ENCODE measurements around the gene MRPL3. TPM values are rescaled to one million over a fixed set of nuclear protein-coding genes. Genes with fewer than 3 reads are reported as not detected.

Gene MRPL3
- 10 to 100 TPM; 50.7 to 73.4 (median 57.4) TPM for total RNA-seq

- peak within 1 kb of the TSS; percentile 81 to 93 (median 90) for H3K4me3 ChIP-seq
- H3K27ac ChIP-seq (replicated peaks in 1 of 4) = peak within 1 kb of the TSS; percentile 70 to 85 (median 78)
- peaks cover 16 to 32% (median 23%) of the 10 kb centered on the region in 4 donors for H3K36me3 ChIP-seq
- peaks cover 7 to 31% (median 28%) of the 10 kb centered on the region in 4 donors for H3K4me1 ChIP-seq
- 4% methylated on average over 25 of the region's 47 CpGs for WGBS
- no peak for TF ChIP-seq CTCF (IDR thresholded peaks at IDR 0.05)
- TF ChIP-seq EP300 (IDR thresholded peaks at IDR 0.05) = no peak
- TF ChIP-seq POLR2A (IDR thresholded peaks at IDR 0.05; ENCODE audit: low read depth) = peak; percentile 5
- TF ChIP-seq POLR2AphosphoS5 (IDR thresholded peaks at IDR 0.05) = peak; percentile 77 to 83
- H3K27me3 ChIP-seq = no peaks in the 10 kb centered on the region
- DNase-seq (ENCODE audit: extremely low spot score) = peak; percentile 94
- peaks cover 0 to 3% (median 0%) of the 10 kb centered on the region in 4 donors for H3K9me3 ChIP-seq
- intact Hi-C loops (cut with DNase I) = loop anchor here (5.0 kb wide), 1 partner anchor 120 kb away; the partner anchor contains the start of gene NUDT16
Measured at GRCh38 chr3:131502530-131503319, at the start of gene MRPL3. Gene MRPL3 (minus strand): TSS chr3:131502971. CDS start chr3:131502821, 150 bp downstream.

DNA sequence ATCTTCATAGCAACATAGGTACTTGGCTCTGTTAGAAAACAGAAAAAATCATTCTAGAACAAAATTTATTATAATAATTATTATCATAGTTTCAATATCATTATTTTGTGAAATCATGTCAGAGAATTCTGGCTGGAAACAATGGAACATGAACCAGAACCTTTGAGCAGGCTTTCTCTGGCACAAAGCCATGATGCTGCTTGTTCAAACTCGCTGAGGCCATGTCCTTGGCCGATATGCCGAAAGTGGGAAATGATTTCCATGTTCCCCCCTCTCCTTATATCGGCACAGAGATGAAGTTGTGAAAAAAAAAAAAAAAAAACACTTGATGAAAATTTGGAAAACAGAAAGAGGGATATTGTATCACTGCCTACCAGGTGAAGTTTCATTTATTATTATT is 49.0 kb upstream of the MRPL3 start:
- no peak for TF ChIP-seq POLR2A (IDR thresholded peaks at IDR 0.05; ENCODE audit: low read depth)
- TF ChIP-seq POLR2AphosphoS5 (IDR thresholded peaks at IDR 0.05) = no peak
- TF ChIP-seq EP300 (IDR thresholded peaks at IDR 0.05) = no peak
- no peak for TF ChIP-seq CTCF (IDR thresholded peaks at IDR 0.05)
- intact Hi-C loops (cut with DNase I) = no loop called here
- H3K4me3 ChIP-seq = no peak overlapping the region
- no peaks in the 10 kb centered on the region for H3K27me3 ChIP-seq
- DNase-seq (ENCODE audit: extremely low spot score) = no peak
- WGBS = 76% methylated on average over 4 of the region's 4 CpGs
- H3K36me3 ChIP-seq = no peaks in the 10 kb centered on the region
- no peaks in the 10 kb centered on the region for H3K9me3 ChIP-seq
- no peaks in the 10 kb centered on the region for H3K4me1 ChIP-seq
- H3K27ac ChIP-seq (replicated peaks in 1 of 4) = no peak overlapping the region

- no peaks in the 10 kb centered on the region for H3K9me3 ChIP-seq
- no peak for DNase-seq (ENCODE audit: extremely low spot score)
- H3K4me1 ChIP-seq = no peaks in the 10 kb centered on the region
- H3K36me3 ChIP-seq = no peaks in the 10 kb centered on the region
- no peak for TF ChIP-seq POLR2AphosphoS5 (IDR thresholded peaks at IDR 0.05)
- TF ChIP-seq CTCF (IDR thresholded peaks at IDR 0.05) = no peak
- no peak for TF ChIP-seq EP300 (IDR thresholded peaks at IDR 0.05)
- no peak for TF ChIP-seq POLR2A (IDR thresholded peaks at IDR 0.05; ENCODE audit: low read depth)
- intact Hi-C loops (cut with DNase I) = no loop called here
- H3K27me3 ChIP-seq = no peaks in the 10 kb centered on the region
- WGBS = 80% methylated on average over 4 of the region's 4 CpGs
- no peak overlapping the region for H3K4me3 ChIP-seq
- no peak overlapping the region for H3K27ac ChIP-seq (replicated peaks in 1 of 4)
Measured at GRCh38 chr3:131550562-131551465, 48.0 kb upstream of the MRPL3 start.

GRCh38 chr3:131549340-131549739 is 46.6 kb upstream of the MRPL3 start:
- WGBS = 93% methylated on average over 1 of the region's 1 CpG
- DNase-seq (ENCODE audit: extremely low spot score) = no peak
- Histone ChIP-seq H3K9me3 (no peaks in the 10 kb centered on the region), H3K27ac (replicated peaks in 1 of 4) (no peak overlapping the region), H3K27me3 (no peaks in the 10 kb centered on the region), H3K4me1 (peaks cover 0 to 2% (median 2%) of the 10 kb centered on the region in 4 donors), H3K4me3 (no peak overlapping the region), H3K36me3 (no peaks in the 10 kb centered on the region)
- TF ChIP-seq EP300 (IDR thresholded peaks at IDR 0.05) (no peak), CTCF (IDR thresholded peaks at IDR 0.05) (peak in 1 of 3 experiments; percentile 8)
- intact Hi-C loops (cut with DNase I) = no loop called here
